ENCODE results near the gene SNORC. TPM values are rescaled to one million over a fixed set of nuclear protein-coding genes. Genes with fewer than 3 reads are reported as not detected.
A peak's percentile ranks its signal among the peaks of the same experiment; 100 is the strongest.

Gene SNORC
- total and polyA plus RNA-seq, 2 of the 13 experiments (the other 11 are each of a cell fraction or from before 2014, with no cell fraction given): 59.1 to 86.1 TPM

DNA sequence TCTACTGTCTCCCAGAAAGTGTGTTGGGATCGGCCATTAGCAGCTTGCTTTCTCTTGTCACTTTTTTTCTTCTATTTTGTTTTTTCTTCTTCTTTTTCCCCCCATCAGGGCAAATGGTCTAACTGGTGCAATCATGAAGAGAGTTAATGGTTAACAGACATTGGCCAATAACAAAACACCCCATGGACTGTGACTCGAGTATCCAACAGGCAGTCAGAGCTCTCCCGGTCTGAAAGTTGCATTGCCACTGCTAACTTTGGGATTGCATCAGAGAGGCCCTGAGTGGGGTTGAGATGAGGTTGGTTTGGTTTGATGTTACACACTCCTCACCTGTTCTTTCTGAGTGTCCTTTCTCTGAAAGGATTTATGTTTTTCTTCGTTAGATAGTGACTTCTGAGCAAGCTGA, 12.9 kb upstream of the SNORC start (continued):
- TF ChIP-seq TOPORS (CRISPR knock-in tag; IDR thresholded peaks at IDR 0.05) (no peak), MXD4 (CRISPR knock-in tag; IDR thresholded peaks at IDR 0.05) (peak; percentile 73; the same call in 1 of the 2 replicates), HNRNPL (IDR thresholded peaks at IDR 0.05; ENCODE audit: low read depth, low read length) (no peak), ZNF251 (CRISPR knock-in tag; IDR thresholded peaks at IDR 0.05) (no peak), ZFY (CRISPR knock-in tag; IDR thresholded peaks at IDR 0.05) (peak; percentile 60), ZNF737 (CRISPR knock-in tag; IDR thresholded peaks at IDR 0.05; ENCODE audit: borderline replicate concordance) (no peak), AGO2 (optimal IDR thresholded peaks at IDR 0.05; ENCODE audit: low read depth, low read length) (no peak), FOXA3 (CRISPR knock-in tag; IDR thresholded peaks at IDR 0.05) (peak; percentile 93), ZNF710 (CRISPR knock-in tag; IDR thresholded peaks at IDR 0.05; ENCODE audit: borderline replicate concordance) (peak; percentile 99), NFKBIZ (CRISPR knock-in tag; IDR thresholded peaks at IDR 0.05) (peak; percentile 89), GMEB1 (CRISPR knock-in tag; IDR thresholded peaks at IDR 0.05; ENCODE audit: borderline replicate concordance) (no peak), THRA (CRISPR knock-in tag; IDR thresholded peaks at IDR 0.05; ENCODE audit: borderline replicate concordance) (peak; percentile 94), TEAD2 (CRISPR knock-in tag; IDR thresholded peaks at IDR 0.05) (no peak), ZBTB39 (CRISPR knock-in tag; IDR thresholded peaks at IDR 0.05) (peak; percentile 60; the same call in 1 of the 2 replicates), CREM (IDR thresholded peaks at IDR 0.05) (peak; percentile 68; the same call in 1 of the 2 replicates), CREM (CRISPR knock-in tag; IDR thresholded peaks at IDR 0.05) (no peak), MIER2 (CRISPR knock-in tag; IDR thresholded peaks at IDR 0.05) (peak; percentile 65), TARDBP (CRISPR knock-in tag; IDR thresholded peaks at IDR 0.05) (peak; percentile 99), KDM6A (CRISPR knock-in tag; IDR thresholded peaks at IDR 0.05; ENCODE audit: low read depth) (peak; percentile 94), BCLAF1 (IDR thresholded peaks at IDR 0.05) (no peak)
